Activated gamma-delta T cell treated with Interleukin-2 at 50 U/mL for 16 hours (primary cell): ENCODE measurements around the gene TRIM15.
"Not testable (repeated sequence)": the region's sequence is repeated elsewhere in the genome, so short reads cannot be mapped to it uniquely, and the experiment has no call there.

ENCODE experiments used
- DNase-seq: peaks from one replicate; pipeline ENCODE4 v3.0.0-alpha.2; 2020

The TRIM15 gene

DNA sequence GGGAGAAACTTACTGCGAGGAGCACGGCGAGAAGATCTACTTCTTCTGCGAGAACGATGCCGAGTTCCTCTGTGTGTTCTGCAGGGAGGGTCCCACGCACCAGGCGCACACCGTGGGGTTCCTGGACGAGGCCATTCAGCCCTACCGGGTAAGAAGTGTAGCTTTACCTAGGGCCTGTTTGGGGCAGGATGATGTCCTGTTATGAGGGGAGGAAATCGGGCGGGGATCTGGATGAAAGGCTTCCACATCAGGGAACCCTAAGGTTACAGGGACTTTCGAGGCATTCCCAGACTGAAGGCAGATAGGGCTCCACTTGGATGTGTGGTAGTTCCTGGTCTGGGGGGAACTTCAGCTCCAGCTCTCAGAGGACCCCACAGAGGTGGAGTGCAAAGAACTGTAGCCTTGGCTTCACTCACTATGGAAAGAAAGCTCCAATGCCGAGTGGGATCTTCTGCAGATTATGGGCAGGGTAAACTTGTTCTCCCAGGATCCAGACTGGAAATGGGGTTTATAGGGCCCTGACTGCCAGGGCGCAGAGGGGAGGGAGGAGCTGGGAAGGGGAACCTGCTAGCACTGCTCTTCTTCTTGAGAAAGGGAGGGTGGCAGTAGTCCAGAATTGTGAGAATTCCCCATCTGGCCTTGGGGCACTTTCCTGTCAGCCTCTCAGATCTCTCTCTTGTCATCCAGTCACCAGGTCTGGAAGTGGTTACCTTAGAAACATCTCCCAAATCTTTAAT is 740 bp downstream of the TRIM15 start:
- DNase-seq = no peak

DNA sequence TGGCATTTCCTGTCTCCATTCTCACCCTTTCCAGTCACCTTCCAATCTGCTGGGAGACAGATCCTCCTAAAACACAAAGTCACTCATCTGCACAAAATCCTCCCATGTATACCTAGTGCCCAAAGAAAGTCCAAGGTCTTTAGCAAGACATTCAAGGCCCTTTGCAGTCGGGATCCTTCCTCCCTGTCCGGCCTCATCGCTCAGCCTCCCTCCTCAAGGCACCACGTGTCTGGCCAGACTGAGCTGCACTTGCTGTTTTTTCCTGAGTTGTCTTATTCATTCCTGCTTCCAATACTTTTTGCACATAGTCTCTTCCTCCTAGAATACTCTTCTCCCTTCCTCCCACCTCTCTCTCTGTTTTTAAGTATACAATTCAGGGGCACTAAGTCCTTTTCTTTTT is 1.4 kb downstream of the TRIM15 start:
- no peak for DNase-seq

DNA sequence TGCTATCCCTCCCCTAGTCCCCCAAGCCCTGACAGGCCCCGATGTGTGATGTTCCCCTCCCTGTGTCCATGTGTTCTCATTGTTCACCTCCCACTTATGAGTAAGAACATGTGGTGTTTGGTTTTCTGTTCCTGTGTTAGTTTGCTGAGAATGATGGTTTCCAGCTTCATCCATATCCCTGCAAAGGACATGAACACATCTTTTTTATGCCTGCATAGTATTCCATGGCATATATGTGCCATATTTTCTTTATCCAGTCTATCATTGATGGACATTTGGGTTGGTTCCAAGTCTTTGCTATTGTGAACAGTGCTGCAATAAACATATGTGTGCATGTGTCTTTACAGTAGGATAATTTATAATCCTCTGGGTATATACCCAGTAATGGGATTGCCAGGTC is 1.9 kb downstream of the TRIM15 start:
- DNase-seq = not testable (repeated sequence)

DNA sequence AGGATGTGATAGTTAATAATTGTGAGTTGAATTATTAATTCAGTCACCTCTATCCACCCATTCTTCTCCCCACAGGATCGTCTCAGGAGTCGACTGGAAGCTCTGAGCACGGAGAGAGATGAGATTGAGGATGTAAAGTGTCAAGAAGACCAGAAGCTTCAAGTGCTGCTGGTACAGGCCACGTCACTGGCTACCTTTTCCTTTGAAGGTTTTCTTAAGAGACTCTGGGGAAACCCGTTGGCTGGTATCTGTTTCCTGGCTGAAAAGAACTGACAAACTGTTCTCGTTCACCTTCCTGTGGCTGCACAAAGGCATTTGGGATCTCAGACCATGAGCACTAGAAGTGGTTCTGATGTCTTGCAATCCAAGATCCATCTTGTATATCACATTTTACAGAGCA is 3.8 kb downstream of the TRIM15 start:
- DNase-seq = no peak

DNA sequence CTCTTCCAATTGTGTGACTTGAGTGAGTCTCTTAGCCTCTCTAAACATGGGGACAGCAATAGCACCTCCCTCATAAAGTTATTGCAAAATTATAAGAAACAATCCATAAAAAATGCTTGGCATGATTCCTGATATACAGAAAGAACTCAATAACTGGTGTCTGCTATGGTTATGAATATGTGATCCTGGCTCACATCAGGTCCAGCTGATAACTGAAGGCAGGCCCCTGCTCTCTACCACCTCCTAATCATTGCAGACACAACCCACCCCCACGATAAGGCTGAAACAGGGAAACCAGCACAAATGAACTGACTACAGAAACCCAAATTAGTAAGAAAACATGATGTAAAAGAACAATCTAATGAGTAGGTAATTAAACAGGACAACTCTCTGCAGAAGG is 5.4 kb downstream of the TRIM15 start:
- DNase-seq = no peak

DNA sequence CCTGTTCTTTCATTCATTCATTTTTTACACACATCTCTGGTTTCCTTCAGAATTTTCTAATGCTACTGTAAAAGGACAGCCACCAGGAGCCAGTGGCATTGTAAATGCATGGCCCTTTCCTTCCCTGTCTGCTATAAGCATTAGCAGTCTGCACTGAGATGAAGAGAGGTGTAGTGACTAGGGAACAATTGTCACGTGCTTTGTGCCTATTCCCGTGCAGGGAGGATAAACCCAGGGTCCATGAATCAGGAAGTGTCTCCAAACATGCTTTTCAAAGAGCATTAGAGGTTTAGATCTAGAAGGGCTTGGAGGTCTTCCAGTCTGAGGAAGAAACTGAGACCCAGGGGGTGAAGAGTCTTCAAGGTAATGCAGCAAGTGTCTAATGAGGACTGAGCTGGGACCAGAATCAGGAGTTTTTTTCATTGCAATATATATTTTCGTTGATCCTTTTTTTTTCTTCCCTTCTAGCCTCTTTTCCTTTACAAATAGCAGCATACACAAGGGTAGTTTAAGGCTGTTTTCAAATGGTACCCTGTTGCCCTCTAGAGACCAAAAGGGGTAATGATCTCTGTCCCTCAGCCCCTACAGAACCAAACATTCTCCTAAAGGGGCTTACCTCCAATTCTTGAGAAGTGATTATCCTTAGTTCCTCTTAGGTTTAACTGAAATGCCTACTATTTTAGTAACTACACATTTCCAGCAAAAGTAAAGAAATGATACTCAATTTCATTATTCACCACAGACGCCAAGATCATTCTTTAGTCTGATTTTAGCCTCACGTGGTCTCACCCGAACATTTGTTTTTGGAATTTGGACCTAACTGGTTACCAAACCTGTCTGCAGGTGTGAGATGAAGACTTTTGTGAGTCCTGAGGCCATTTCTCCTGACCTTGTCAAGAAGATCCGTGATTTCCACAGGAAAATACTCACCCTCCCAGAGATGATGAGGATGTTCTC is 6.6 kb downstream of the TRIM15 start:
- no peak for DNase-seq

DNA sequence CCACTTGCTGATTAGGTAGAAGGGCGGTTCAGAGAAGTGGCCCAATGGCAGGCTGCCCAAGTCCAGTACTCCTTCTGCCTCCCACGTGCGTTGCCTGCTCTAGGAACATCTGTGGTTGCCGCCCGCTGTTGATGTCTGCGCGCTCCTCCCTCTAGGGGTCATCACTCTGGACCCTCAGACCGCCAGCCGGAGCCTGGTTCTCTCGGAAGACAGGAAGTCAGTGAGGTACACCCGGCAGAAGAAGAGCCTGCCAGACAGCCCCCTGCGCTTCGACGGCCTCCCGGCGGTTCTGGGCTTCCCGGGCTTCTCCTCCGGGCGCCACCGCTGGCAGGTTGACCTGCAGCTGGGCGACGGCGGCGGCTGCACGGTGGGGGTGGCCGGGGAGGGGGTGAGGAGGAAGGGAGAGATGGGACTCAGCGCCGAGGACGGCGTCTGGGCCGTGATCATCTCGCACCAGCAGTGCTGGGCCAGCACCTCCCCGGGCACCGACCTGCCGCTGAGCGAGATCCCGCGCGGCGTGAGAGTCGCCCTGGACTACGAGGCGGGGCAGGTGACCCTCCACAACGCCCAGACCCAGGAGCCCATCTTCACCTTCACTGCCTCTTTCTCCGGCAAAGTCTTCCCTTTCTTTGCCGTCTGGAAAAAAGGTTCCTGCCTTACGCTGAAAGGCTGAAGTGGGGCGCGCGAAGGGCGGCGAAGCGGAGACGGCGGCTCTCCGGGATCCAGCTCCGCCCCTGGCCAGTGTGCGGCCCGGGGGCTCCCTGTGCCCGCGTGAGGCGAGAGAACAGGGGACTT is 8.5 kb downstream of the TRIM15 start:
- DNase-seq = no peak

DNA sequence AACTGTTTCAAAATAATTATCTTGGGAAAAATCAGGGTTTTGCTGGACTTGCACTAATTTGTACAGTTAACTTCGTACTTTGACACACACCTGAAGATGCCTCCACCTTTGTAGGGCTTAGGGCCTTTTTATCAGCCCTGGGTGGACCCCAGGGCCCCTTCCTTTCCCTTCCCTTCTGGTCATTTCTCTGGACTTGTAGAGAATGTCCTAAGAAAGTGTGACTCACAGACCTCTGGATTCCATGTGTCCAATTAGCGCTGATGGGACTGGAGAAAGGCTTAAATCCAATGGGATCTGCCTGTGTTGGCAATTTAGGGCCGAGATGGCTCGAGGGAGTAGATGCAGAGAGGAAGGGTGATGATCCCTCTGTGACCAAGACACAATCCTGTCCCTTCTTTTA is 9.3 kb downstream of the TRIM15 start:
- no peak for DNase-seq

DNA sequence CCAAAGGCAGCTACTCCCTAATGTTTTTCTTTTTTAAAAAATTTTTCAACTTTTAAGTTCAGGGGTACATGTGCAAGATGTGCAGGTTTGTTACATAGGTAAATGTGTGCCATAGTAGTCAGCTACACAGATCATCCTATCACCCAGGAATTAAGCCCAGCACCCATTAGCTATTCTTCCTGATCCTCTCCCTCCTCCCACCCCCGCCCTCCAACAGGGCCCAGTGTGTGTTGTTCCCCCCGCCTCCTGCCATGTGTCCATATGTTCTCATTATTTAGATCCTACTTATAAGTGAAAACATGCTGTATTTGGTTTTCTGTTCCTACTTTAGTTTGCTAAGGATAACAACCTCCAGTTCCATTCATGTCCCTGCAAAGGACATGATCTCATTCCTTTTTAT is 12.4 kb downstream of the TRIM15 start:
- DNase-seq = no peak

DNA sequence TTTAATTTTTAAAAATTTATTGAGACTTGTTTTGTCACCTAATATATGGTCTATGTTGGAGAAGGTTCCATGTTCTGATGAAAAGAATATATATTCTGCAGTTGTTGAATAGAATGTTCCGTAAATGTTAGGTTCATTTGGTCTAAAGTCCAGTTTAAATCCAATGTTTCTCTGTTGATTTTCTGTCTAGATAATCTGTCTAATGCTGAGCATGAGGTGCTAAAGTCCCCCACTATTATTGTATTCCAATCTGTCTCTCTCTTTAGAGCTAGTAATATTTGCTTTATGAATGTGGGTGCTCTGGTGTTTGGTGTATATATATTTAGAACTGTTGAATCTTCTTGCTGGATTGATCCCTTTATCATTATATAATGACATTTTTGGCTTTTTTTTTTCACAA is 15.5 kb downstream of the TRIM15 start:
- no peak for DNase-seq

DNA sequence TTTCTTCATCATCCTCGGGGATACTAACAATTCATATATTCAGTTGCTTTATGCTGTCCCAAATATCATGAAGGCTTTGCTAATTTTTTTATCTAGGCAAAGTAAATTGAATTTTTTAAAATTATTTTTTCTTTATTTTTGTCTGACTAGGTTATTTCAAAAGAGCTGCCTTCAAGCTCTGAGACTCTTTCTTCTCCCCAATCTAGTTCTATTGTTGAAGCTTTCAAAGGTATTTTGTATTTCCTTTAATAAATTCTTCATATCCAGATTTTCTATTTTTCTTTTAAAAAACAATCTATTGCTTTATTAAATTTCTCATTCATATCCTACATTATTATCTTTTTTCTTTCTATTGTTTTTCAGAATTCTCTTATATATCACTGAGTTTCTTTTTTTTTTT is 16.8 kb downstream of the TRIM15 start:
- DNase-seq = no peak

DNA sequence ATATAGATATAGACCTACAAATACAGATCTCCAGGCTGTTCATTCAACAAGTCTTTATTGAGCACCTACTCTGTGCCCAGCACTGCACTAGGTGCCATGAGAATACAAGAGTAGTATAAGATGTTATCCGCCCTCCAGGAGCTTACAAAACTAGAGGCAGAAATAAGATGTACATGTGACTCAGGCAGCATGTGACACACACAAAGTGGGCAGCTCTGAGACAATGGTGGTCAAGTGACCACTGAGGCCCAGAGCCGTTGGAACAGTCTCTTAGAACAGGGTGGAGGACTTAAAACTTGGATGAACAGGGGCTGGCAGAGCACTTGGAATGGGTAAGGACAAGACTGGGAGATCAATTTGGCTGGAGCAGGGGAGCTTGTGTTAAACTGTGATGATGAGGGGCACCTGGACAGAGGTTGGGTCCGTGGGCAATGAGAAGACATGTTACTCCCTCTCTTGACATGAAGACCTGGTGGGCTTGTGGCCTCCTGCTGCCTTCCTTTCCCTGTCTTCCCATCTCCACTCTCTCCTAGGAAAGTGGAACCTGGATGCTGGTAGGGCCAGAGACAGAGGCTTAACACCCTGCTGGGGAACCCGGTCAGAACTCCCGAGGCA is 21.2 kb downstream of the TRIM15 start:
- no peak for DNase-seq

DNA sequence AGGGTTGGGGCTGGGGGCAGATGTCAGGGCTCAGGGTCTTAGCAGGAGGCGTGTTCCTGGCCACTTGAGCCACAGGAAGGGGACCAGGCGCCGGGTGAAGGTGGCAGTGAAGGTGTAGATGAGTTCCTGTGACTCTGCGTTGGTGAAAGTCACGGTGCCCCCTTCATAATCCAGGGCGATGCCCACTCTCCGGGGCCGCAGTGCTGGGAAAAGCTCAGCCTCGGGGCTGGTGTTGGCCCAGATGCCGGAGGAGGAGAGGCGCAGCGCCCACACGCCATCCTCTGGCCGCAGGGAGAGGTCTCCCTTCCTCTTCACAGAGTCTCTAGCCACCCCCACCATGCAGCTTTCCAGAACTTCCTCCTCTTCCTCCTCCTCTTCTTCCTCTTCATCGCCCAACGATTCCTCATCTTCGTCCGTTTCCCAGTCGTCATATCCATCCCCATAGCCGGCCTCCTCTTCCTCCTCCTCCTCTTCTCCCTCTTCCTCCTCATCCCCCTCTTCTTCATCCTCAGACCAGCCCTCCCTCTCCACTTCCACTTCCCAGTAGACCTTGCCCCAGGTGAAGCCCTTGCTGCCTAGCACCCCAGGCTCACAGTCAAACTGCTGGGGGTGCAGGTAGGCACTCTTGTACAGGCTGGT is 22.6 kb downstream of the TRIM15 start:
- no peak for DNase-seq

DNA sequence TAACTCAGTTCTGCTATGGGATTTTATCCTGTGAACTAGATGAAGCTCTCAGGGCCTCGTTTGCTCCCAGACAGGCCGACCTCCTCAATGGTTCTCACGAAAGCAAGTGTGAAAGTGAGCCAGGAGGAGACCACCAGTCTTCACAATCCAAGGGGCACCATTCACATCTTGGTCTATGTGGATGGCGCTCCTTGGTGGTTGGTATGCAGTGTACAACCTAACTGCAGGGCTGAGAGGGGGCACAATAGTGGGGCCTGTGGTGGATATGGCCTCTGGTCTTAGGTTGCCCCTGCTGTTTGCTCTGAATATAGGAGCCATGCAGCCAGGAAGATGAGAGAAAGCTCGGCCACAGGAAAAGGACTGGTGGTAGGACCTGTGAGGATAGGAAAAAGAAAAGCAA is 25.2 kb downstream of the TRIM15 start:
- DNase-seq = no peak

DNA sequence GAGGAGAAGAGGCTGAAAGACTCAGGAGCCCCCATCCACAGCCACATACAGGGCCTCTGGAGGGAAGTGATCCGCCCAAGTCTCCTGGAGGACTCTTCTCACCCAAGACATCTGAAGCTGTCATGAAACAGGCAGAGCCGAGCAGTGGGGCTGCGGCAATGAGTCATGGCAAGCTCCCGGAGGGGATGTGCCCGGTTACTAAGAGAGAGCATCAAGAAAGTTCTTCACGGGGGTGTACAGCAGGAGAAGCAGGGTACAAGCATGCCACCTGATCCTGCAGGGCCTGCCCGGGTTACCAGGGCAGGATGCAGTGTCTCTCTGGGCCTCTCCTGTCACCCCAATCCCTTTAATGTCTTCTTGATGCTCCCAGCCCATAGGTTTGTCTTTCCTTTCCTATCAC is 28.7 kb downstream of the TRIM15 start:
- DNase-seq = no peak

DNA sequence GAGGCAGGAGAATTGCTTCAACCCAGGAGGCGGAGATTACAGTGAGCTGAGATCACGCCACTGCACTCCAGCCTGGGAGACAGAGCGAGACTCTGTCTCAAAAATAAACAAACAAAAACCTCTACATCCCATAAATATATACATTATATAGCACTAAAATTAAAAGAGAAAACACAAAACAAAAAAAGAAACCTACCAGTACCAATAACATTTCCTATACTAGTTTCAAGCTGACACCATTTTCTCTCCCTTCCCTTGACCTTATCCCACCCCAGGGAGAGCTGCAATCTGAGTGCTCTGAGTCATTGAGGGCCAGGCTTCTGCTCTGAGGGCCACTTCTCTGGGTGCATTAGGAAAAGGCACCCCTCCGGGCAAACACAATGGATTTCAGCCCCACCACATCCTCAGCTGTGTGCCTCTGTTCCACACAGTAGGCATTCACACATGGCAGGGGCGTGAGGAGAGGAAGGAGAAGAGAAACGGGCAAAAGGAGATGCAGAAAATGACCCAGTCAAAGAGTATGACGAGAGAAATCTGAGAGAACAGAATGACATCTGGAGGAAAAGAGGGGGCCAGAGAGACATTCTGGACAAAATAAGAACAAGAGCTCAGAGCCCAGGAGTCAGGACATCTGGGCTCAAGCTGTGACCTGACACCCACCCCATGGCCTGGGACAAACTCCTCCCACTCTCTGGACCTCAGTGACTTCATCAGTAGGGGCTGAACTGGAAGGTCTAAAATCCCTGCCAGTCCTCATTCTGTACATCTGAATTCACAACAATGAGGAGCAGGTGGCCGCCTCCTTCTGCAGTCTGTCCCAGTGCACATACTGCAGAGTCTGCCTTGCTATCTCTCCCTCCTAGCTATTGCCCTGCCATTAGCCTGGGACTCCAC is 31.7 kb downstream of the TRIM15 start:
- DNase-seq = no peak

DNA sequence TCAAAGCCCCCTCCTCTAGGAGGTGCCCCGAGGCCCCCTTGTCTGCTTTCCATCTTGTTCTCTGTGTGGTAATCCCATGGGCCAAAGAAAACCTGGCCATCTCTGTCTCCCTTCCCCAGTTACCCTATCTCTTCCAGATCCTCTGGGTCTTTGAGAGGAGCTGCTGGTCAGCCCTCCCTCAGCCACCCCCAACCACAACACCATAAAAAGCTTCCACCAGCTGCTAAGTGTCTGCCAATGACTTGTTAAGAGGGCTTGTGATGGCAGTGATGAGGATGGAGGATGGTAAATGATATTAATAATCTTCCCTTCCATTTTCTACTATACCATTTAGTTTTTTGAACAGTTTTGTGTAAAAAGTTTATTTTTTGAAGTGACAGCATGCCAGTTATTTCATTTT is 32.6 kb downstream of the TRIM15 start:
- DNase-seq = no peak

DNA sequence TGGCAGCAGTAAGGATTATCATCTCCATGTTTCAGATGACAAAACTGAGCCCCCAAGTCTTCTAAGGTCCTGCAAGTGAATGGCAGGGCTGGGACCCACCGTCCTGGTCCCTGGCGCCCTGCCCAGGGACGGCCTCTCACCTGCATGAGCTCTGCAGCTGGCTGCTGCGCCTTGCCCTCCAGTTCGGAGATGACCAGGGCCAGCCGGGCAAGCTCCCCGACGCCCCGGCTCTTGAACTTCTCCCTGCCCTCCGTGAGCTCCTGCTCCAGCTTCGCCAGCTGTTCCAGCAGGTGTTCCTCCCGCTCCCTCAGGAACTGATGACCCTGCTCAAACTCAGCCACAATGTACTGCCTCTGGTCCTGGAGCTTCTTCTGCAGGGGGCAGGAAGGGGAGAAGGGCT is 33.0 kb downstream of the TRIM15 start:
- no peak for DNase-seq

DNA sequence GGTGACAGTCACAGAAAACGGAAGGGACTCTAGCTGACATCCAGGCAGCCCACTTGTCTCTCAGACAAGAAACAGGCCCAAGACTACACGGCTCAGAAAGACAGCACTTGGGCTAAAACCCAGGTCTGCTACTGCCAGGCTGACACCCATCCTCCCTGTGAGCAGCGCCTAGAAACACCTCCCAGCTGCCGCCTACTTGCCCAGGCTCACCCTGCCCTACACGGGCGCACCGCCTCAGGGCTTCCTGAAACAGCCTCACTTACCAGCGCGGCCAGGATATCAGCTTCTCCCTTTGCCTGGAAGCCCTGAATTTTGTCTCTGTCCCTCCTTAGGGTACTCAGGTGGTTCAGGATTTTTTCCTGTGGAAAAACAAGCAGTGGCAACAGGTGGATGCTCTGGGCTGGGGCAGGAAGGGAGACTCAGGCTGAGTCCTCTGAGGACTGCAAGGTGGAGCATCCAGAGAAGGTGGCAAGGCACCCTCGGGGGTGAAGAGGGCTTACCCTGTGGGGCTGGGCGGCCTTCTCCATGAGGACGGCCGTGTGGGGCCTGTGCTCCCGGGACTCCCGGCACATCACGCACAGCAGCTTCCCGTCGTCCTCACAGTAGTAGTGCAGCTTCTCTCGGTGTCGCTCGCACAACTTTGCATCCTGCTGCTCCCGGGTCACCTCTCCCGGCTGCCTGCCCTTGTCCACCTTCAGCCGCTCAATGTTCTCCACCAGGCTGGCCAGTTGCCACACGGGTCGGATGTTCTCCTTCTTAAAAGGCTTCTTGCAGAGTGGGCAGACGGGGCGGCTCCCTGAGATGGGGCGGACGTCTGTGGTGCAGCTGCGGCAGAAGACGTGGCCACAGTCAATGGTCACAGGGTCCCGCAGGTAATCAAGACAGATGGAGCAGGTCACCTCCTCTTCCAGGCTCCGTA is 35.1 kb downstream of the TRIM15 start:
- DNase-seq = no peak

DNA sequence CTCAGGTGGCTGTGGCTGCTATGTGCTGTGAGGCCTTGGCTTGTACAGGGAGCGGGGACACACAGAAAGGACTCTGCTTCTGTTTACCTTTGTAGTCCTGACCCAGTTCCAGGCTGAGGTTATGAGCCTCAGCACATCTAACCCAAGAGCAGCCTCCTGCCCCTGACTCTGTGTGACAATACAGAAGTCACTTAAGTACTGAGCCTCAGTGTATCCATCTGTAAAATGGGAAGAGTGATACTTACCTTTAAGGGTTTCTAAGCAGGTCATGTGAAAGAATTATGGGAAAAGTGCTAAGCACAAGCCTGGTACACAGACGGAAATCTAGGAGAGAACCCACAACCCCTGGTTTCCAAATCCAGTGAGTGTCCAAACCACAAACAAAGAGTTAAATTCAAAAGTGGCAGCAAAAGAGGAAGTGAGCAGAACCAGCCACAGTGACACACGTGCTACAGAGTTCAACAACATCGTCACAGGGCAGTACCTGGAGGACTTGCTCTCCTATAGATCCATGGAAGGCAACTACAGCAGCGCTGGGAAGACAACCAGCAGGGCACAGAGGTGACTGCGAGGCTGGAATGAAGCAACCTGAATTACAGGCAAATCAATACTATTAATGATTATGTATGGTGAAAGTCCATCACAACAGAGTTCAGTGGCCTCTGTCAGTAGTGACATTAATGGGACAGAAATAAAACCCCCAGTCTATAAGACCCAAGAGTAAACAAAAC is 37.4 kb downstream of the TRIM15 start:
- DNase-seq = no peak
